ENCODE data around the gene SH2B3. TPM values are rescaled to one million over a fixed set of nuclear protein-coding genes. Genes with fewer than 3 reads are reported as not detected.
A peak's percentile ranks its signal among the peaks of the same experiment; 100 is the strongest.

The SH2B3 gene
- polyA plus RNA-seq, 1 experiment = 21.6 TPM

GRCh38 chr12:111409780-111410430 is 4.2 kb downstream of the SH2B3 start:
- CTCF ChIA-PET = interaction anchor here (1.0 to 2.5 kb wide), 2 partner anchors 13 to 42 kb away, joined by 5 to 20 read pairs; no protein-coding TSS in a partner anchor
- peak overlapping the region; percentile 39 for H3K4me3 ChIP-seq (ENCODE audit: low read depth, low read length)
- DNase-seq (ENCODE audit: low read depth, low spot score) = no peak
- TF ChIP-seq CTCF (IDR thresholded peaks at IDR 0.05; ENCODE audit: low read depth, low read length) = no peak
- POLR2A ChIA-PET = interaction anchor here (0.6 kb wide), 1 partner anchor 150 kb away, joined by 5 read pairs; no protein-coding TSS in a partner anchor
- no peaks in the 10 kb centered on the region for H3K27me3 ChIP-seq (ENCODE audit: control insufficient read depth, insufficient read depth, low read length)
- H3K9me3 ChIP-seq (ENCODE audit: control insufficient read depth, insufficient read depth, low read length) = peaks cover 4% of the 10 kb centered on the region; the same call in 1 of the 2 replicates
- H3K27ac ChIP-seq (ENCODE audit: low read depth, low read length) = peak overlapping the region; percentile 68

- H3K27ac ChIP-seq (ENCODE audit: low read depth, low read length) = peak overlapping the region; percentile 68
- H3K27me3 ChIP-seq (ENCODE audit: control insufficient read depth, insufficient read depth, low read length) = no peaks in the 10 kb centered on the region
- ChIA-PET CTCF (interaction anchor here (0.8 to 3.2 kb wide), 3 partner anchors 14 to 41 kb away, joined by 5 to 22 read pairs (median 5); no protein-coding TSS in a partner anchor), POLR2A (no interaction called here)
- TF ChIP-seq CTCF (IDR thresholded peaks at IDR 0.05; ENCODE audit: low read depth, low read length) = no peak
- H3K9me3 ChIP-seq (ENCODE audit: control insufficient read depth, insufficient read depth, low read length) = peaks cover 4% of the 10 kb centered on the region; the same call in 1 of the 2 replicates
- peak overlapping the region; percentile 39; the same call in 1 of the 2 replicates for H3K4me3 ChIP-seq (ENCODE audit: low read depth, low read length)
- DNase-seq (ENCODE audit: low read depth, low spot score) = no peak
These were observed 4.9 kb downstream of the SH2B3 start for GRCh38 chr12:111410431-111411184.

GRCh38 chr12:111411185-111411764 is 5.6 kb downstream of the SH2B3 start:
- ChIA-PET CTCF (interaction anchor here (0.8 to 3.2 kb wide), 2 partner anchors 14 to 41 kb away, joined by 5 to 22 read pairs; no protein-coding TSS in a partner anchor), POLR2A (no interaction called here)
- Histone ChIP-seq H3K27me3 (ENCODE audit: control insufficient read depth, insufficient read depth, low read length) (no peaks in the 10 kb centered on the region), H3K9me3 (ENCODE audit: control insufficient read depth, insufficient read depth, low read length) (peaks cover 4% of the 10 kb centered on the region; the same call in 1 of the 2 replicates), H3K4me3 (ENCODE audit: low read depth, low read length) (no peak overlapping the region), H3K27ac (ENCODE audit: low read depth, low read length) (no peak overlapping the region)
- DNase-seq (ENCODE audit: low read depth, low spot score) = no peak
- no peak for TF ChIP-seq CTCF (IDR thresholded peaks at IDR 0.05; ENCODE audit: low read depth, low read length)

GRCh38 chr12:111412007-111412829 is 6.5 kb downstream of the SH2B3 start:
- POLR2A ChIA-PET = interaction anchor here (0.6 to 1.8 kb wide), 2 partner anchors 23 to 29 kb away, joined by 3 to 5 read pairs; no protein-coding TSS in a partner anchor

More at GRCh38 chr12:111412007-111412829, 6.5 kb downstream of the SH2B3 start:
- no peaks in the 10 kb centered on the region; the same call in 1 of the 2 replicates for H3K9me3 ChIP-seq (ENCODE audit: control insufficient read depth, insufficient read depth, low read length)
- H3K4me3 ChIP-seq (ENCODE audit: low read depth, low read length) = no peak overlapping the region
- TF ChIP-seq CTCF (IDR thresholded peaks at IDR 0.05; ENCODE audit: low read depth, low read length) = no peak
- CTCF ChIA-PET = interaction anchor here (1.6 to 3.8 kb wide), 3 partner anchors 14 to 40 kb away, joined by 5 to 23 read pairs (median 22); no protein-coding TSS in a partner anchor
- H3K27ac ChIP-seq (ENCODE audit: low read depth, low read length) = peak overlapping the region; percentile 21
- DNase-seq (ENCODE audit: low read depth, low spot score) = no peak
- H3K27me3 ChIP-seq (ENCODE audit: control insufficient read depth, insufficient read depth, low read length) = no peaks in the 10 kb centered on the region

Data from AG04450 (cell line).